Measurements from ENCODE around the gene HAPLN3. TPM values are rescaled to one million over a fixed set of nuclear protein-coding genes. Genes with fewer than 3 reads are reported as not detected.

HAPLN3 gene
- total and polyA plus RNA-seq, 2 donors (not counting 1 experiment from before 2014, with no cell fraction given) = 7.5 to 16.3 TPM

GRCh38 chr15:88866295-88866881 is 29.0 kb downstream of the HAPLN3 start:
- 91% methylated on average over 8 of the region's 10 CpGs for WGBS (ENCODE audit: insufficient coverage)
- no peaks in the 10 kb centered on the region for H3K79me2 ChIP-seq (ENCODE audit: control insufficient read depth, insufficient read depth, low read length)
- ChIA-PET POLR2A (no interaction called here), CTCF (no interaction called here)
- DNase-seq = no peak
- peaks cover 0 to 2% (median 0%) of the 10 kb centered on the region in 3 donors for H3K9me3 ChIP-seq (ENCODE audit: control extremely low read depth in 1 of 3, control insufficient read depth in 2 of 3, insufficient read depth in 1 of 3, low read length in 2 of 3)
- H3K4me3 Mint-ChIP-seq = no peak overlapping the region
- H3K4me2 ChIP-seq (replicated peaks; ENCODE audit: low read depth, low read length, poor library complexity, severe bottlenecking) = no peak overlapping the region
- no peak overlapping the region for H3K4me3 ChIP-seq (ENCODE audit: control extremely low read depth in 1 of 5, extremely low read depth in 1 of 5, insufficient read depth in 1 of 5, low read depth in 2 of 5, low read length in 4 of 5)
- no peak for ATAC-seq (ENCODE audit: low read depth)
- no peak overlapping the region for H3K27ac ChIP-seq (ENCODE audit: low read length in 2 of 2)
- H3K4me1 ChIP-seq (ENCODE audit: control insufficient read depth in 2 of 2, insufficient read depth in 2 of 2, low read length in 2 of 2) = no peaks in the 10 kb centered on the region
- intact Hi-C loops (cut with micrococcal nuclease) = no loop called here
- TF ChIP-seq EZH2 (IDR thresholded peaks at IDR 0.05; ENCODE audit: borderline replicate concordance, insufficient read depth, low read depth, low read length, poor library complexity, severe bottlenecking) = no peak
- TF ChIP-seq CTCF (IDR thresholded peaks at IDR 0.05) = no peak
- peaks cover 8% of the 10 kb centered on the region for H3K27me3 Mint-ChIP-seq
- H4K20me1 ChIP-seq (ENCODE audit: control insufficient read depth, insufficient read depth, low read length, poor library complexity, severe bottlenecking) = no peaks in the 10 kb centered on the region
- no peaks in the 10 kb centered on the region for H3K9me3 Mint-ChIP-seq (ENCODE audit: insufficient read depth)
- no peaks in the 10 kb centered on the region for H3K36me3 ChIP-seq (replicated peaks in 1 of 2; ENCODE audit: control extremely low read depth in 1 of 2, control insufficient read depth in 1 of 2, extremely low read depth in 1 of 2, insufficient read depth in 2 of 2, low read length in 1 of 2)
- no peak overlapping the region for H3K27ac Mint-ChIP-seq
- peaks cover 0 to 2% (median 0%) of the 10 kb centered on the region in 4 experiments for H3K27me3 ChIP-seq (replicated peaks in 1 of 4; ENCODE audit: control extremely low read depth in 1 of 4, control insufficient read depth in 3 of 4, insufficient read depth in 4 of 4, low read length in 3 of 4)
- no peak overlapping the region for H3K9ac ChIP-seq (ENCODE audit: low read length)
- H3K4me1 Mint-ChIP-seq = no peaks in the 10 kb centered on the region
- no peak overlapping the region for H2AFZ ChIP-seq (ENCODE audit: insufficient read depth, low read depth, low read length, poor library complexity, severe bottlenecking)

GRCh38 chr15:88865498-88866099 is 29.7 kb downstream of the HAPLN3 start:
- no peaks in the 10 kb centered on the region for H3K4me1 Mint-ChIP-seq

More at GRCh38 chr15:88865498-88866099, 29.7 kb downstream of the HAPLN3 start:
- no peak overlapping the region for H3K27ac ChIP-seq (ENCODE audit: low read length in 2 of 2)
- no peak for TF ChIP-seq CTCF (IDR thresholded peaks at IDR 0.05)
- TF ChIP-seq EZH2 (IDR thresholded peaks at IDR 0.05; ENCODE audit: borderline replicate concordance, insufficient read depth, low read depth, low read length, poor library complexity, severe bottlenecking) = no peak
- DNase-seq (no peak), ATAC-seq (ENCODE audit: low read depth) (no peak)
- no peak overlapping the region for H3K27ac Mint-ChIP-seq
- no peak overlapping the region for H3K4me2 ChIP-seq (replicated peaks; ENCODE audit: low read depth, low read length, poor library complexity, severe bottlenecking)
- no peaks in the 10 kb centered on the region for H3K79me2 ChIP-seq (ENCODE audit: control insufficient read depth, insufficient read depth, low read length)
- no peaks in the 10 kb centered on the region for H3K36me3 ChIP-seq (replicated peaks in 1 of 2; ENCODE audit: control extremely low read depth in 1 of 2, control insufficient read depth in 1 of 2, extremely low read depth in 1 of 2, insufficient read depth in 2 of 2, low read length in 1 of 2)
- H3K9ac ChIP-seq (ENCODE audit: low read length) = no peak overlapping the region
- H3K9me3 Mint-ChIP-seq (ENCODE audit: insufficient read depth) = no peaks in the 10 kb centered on the region
- peaks cover 0 to 2% (median 0%) of the 10 kb centered on the region in 3 donors for H3K9me3 ChIP-seq (ENCODE audit: control extremely low read depth in 1 of 3, control insufficient read depth in 2 of 3, insufficient read depth in 1 of 3, low read length in 2 of 3)
- intact Hi-C loops (cut with micrococcal nuclease) = no loop called here
- no peak overlapping the region for H3K4me3 ChIP-seq (ENCODE audit: control extremely low read depth in 1 of 5, extremely low read depth in 1 of 5, insufficient read depth in 1 of 5, low read depth in 2 of 5, low read length in 4 of 5)
- H3K27me3 ChIP-seq (replicated peaks in 1 of 4; ENCODE audit: control extremely low read depth in 1 of 4, control insufficient read depth in 3 of 4, insufficient read depth in 4 of 4, low read length in 3 of 4) = peaks cover 0 to 3% (median 0%) of the 10 kb centered on the region in 4 experiments
- no peaks in the 10 kb centered on the region for H3K4me1 ChIP-seq (ENCODE audit: control insufficient read depth in 2 of 2, insufficient read depth in 2 of 2, low read length in 2 of 2)
- POLR2A ChIA-PET = no interaction called here
- WGBS (ENCODE audit: insufficient coverage) = 84% methylated on average over 5 of the region's 6 CpGs
- CTCF ChIA-PET = no interaction called here
- H4K20me1 ChIP-seq (ENCODE audit: control insufficient read depth, insufficient read depth, low read length, poor library complexity, severe bottlenecking) = no peaks in the 10 kb centered on the region
- no peak overlapping the region for H2AFZ ChIP-seq (ENCODE audit: insufficient read depth, low read depth, low read length, poor library complexity, severe bottlenecking)
- H3K27me3 Mint-ChIP-seq = peaks cover 8% of the 10 kb centered on the region
- no peak overlapping the region for H3K4me3 Mint-ChIP-seq

Measured in B cell (primary cell).